HepG2 (cell line): ENCODE measurements around the gene MTIF2. TPM values are rescaled to one million over a fixed set of nuclear protein-coding genes. Genes with fewer than 3 reads are reported as not detected.

ENCODE experiments used
- ARNTL ChIP-seq: sonication (generic); formaldehyde crosslinking; IDR thresholded peaks from 2 replicates; pipeline ENCODE4 v1.4.0; 2020; ENCODE audit warnings: mild to moderate bottlenecking, missing genetic modification reagents
- BCL3 ChIP-seq: sonication (generic); formaldehyde crosslinking; IDR thresholded peaks from 2 replicates; pipeline ENCODE4 v1.5.1; 2020; ENCODE audit warnings: mild to moderate bottlenecking, missing genetic modification reagents, moderate library complexity
- BHLHE40 ChIP-seq: IDR thresholded peaks from 2 replicates; pipeline ENCODE4 v1.6.1; 2011; ENCODE audit warnings: low read length, improper control_type of control experiment
- GABPA ChIP-seq, 2 experiments: IDR thresholded peaks; 2 replicates each; pipeline ENCODE4 v1.6.1; 2011 to 2016; ENCODE audit warnings: low read depth in 2 of 2, low read length in 1 of 2, missing biosample characterization in 1 of 2, missing genetic modification characterization in 1 of 2
- HDAC1 ChIP-seq: sonication (generic); formaldehyde crosslinking; IDR thresholded peaks from 2 replicates; pipeline ENCODE4 v1.5.1; 2020; ENCODE audit warnings: mild to moderate bottlenecking, missing genetic modification reagents
- KAT8 ChIP-seq: IDR thresholded peaks from 2 replicates; pipeline ENCODE4 v1.6.1; 2016; ENCODE audit warnings: missing genetic modification reagents, missing compliant biosample characterization
- NFE2 ChIP-seq: sonication (generic); formaldehyde crosslinking; IDR thresholded peaks from 2 replicates; pipeline ENCODE4 v1.4.0; 2020; ENCODE audit warnings: missing genetic modification reagents
- NFKB2 ChIP-seq: sonication (generic); formaldehyde crosslinking; IDR thresholded peaks from 2 replicates; pipeline ENCODE4 v1.4.0; 2020; ENCODE audit warnings: missing genetic modification reagents, borderline replicate concordance
- PHF20 ChIP-seq: sonication (generic); formaldehyde crosslinking; IDR thresholded peaks from 2 replicates; pipeline ENCODE4 v1.5.0; 2020; ENCODE audit warnings: mild to moderate bottlenecking, missing genetic modification reagents
- RBAK ChIP-seq: sonication (generic); formaldehyde crosslinking; IDR thresholded peaks from 2 replicates; pipeline ENCODE4 v1.5.1; 2020; ENCODE audit warnings: mild to moderate bottlenecking, missing genetic modification reagents
- RXRA ChIP-seq: sonication (generic); formaldehyde crosslinking; IDR thresholded peaks from 2 replicates; pipeline ENCODE4 v1.5.1; 2020; ENCODE audit warnings: missing genetic modification reagents
- TEF ChIP-seq: sonication (generic); formaldehyde crosslinking; IDR thresholded peaks from 2 replicates; pipeline ENCODE4 v1.5.0; 2020; ENCODE audit warnings: missing genetic modification reagents
- TERF1 ChIP-seq: sonication (generic); formaldehyde crosslinking; IDR thresholded peaks from 2 replicates; pipeline ENCODE4 v1.8.0; 2022; ENCODE audit warnings: mild to moderate bottlenecking, missing genetic modification reagents, moderate library complexity
- THRA ChIP-seq: sonication (generic); formaldehyde crosslinking; IDR thresholded peaks from 2 replicates; pipeline ENCODE4 v1.4.0; 2020; ENCODE audit warnings: missing genetic modification reagents, borderline replicate concordance
- ZNF121 ChIP-seq: sonication (generic); formaldehyde crosslinking; IDR thresholded peaks from 2 replicates; pipeline ENCODE4 v1.5.0; 2020; ENCODE audit warnings: mild to moderate bottlenecking, missing genetic modification reagents
- ZNF441 ChIP-seq: sonication (generic); formaldehyde crosslinking; IDR thresholded peaks from 2 replicates; pipeline ENCODE4 v1.7.0; 2021; ENCODE audit warnings: missing genetic modification reagents, borderline replicate concordance
- ZNF468 ChIP-seq: sonication (generic); formaldehyde crosslinking; IDR thresholded peaks from 2 replicates; pipeline ENCODE4 v1.8.0; 2022; ENCODE audit warnings: mild to moderate bottlenecking, moderate library complexity, missing genetic modification reagents
- ZNF619 ChIP-seq: sonication (generic); formaldehyde crosslinking; IDR thresholded peaks from 2 replicates; pipeline ENCODE4 v1.4.0; 2020; ENCODE audit warnings: mild to moderate bottlenecking, missing genetic modification reagents
- polyA plus RNA-seq, 8 experiments: library from polyadenylated mRNA; depleted of rRNA in 3 of 8; stranded (reverse) in 7 of 8; unstranded in 1 of 8; fragments of >200 nt; fragmentation: Illumina TruSeq in 4 of 8; extraction: Trizol in 4 of 8; gene quantifications; 2 replicates each; pipeline versions ENCODE4 v1.2.1 to v1.2.3, GENCODE V29; 2011 to 2016; ENCODE audit warnings: low read depth in 4 of 8, missing spikeins in 1 of 8, mixed read lengths in 1 of 8; ENCODE audit not compliant: insufficient read depth in 1 of 8
- total RNA-seq, 5 experiments: library from RNA; depleted of rRNA; stranded (reverse); fragments of >200 nt; fragmentation: Illumina TruSeq; extraction: Trizol; gene quantifications; 2 replicates each; pipeline ENCODE4 v1.2.3, GENCODE V29; 2016; ENCODE audit warnings: low read depth in 1 of 5

The MTIF2 gene
- total and polyA plus RNA-seq, 2 of the 13 experiments (the other 11 are each of a cell fraction or from before 2014, with no cell fraction given): 32.1 to 92.1 TPM

GRCh38 chr2:55282110-55282917 lies 13.3 kb upstream of the MTIF2 start (continued):
- TF ChIP-seq GABPA (IDR thresholded peaks at IDR 0.05; ENCODE audit: low read depth, low read length) (no peak), GABPA (CRISPR knock-in tag; IDR thresholded peaks at IDR 0.05; ENCODE audit: low read depth) (peak; percentile 60; the same call in 1 of the 2 replicates), PHF20 (CRISPR knock-in tag) (peak; percentile 86), ZNF441 (CRISPR knock-in tag) (peak; percentile 91; the same call in 1 of the 2 replicates), NFKB2 (CRISPR knock-in tag) (peak; percentile 96), TERF1 (0 out of 2 replicates have a peak, but pooled peaks have one; percentile 81), RBAK (CRISPR knock-in tag) (no peak), NFE2 (CRISPR knock-in tag) (no peak; the same call in 1 of the 2 replicates), RXRA (peak; percentile 92), ZNF619 (CRISPR knock-in tag) (peak; percentile 97), THRA (peak; percentile 48; the same call in 1 of the 2 replicates), ARNTL (CRISPR knock-in tag) (peak; percentile 66; the same call in 1 of the 2 replicates), HDAC1 (CRISPR knock-in tag) (peak; percentile 73; the same call in 1 of the 2 replicates), KAT8 (CRISPR knock-in tag) (peak; percentile 95), ZNF121 (CRISPR knock-in tag) (peak; percentile 80), ZNF468 (CRISPR knock-in tag) (peak; percentile 54; the same call in 1 of the 2 replicates), TEF (0 out of 2 replicates have a peak, but pooled peaks have one; percentile 19), BHLHE40 (peak; percentile 7; the same call in 1 of the 2 replicates), BCL3 (CRISPR knock-in tag) (peak; percentile 98)
